GM12872 (cell line): Measurements from ENCODE around the gene SMS.

Source experiments
- CTCF ChIP-seq: IDR thresholded peaks from 3 replicates; pipeline ENCODE4 v1.5.1; 2011; ENCODE audit warnings: low read depth, mild to moderate bottlenecking, low read length, moderate library complexity; ENCODE audit not compliant: insufficient read depth

SMS gene

GRCh38 chrX:21989384-21989783, 48.9 kb downstream of the SMS start:
- TF ChIP-seq CTCF = no peak

GRCh38 chrX:21990832-21991231, 50.3 kb downstream of the SMS start:
- no peak for TF ChIP-seq CTCF

GRCh38 chrX:21991504-21991903, 51.0 kb downstream of the SMS start:
- TF ChIP-seq CTCF = no peak

GRCh38 chrX:21993265-21993664, 52.8 kb downstream of the SMS start:
- TF ChIP-seq CTCF = no peak

GRCh38 chrX:21996872-21997455, 56.5 kb downstream of the SMS start:
- TF ChIP-seq CTCF = no peak

- TF ChIP-seq CTCF = no peak
Observed at GRCh38 chrX:21998037-21998436, 57.5 kb downstream of the SMS start.

GRCh38 chrX:22004866-22005265, 64.4 kb downstream of the SMS start:
- TF ChIP-seq CTCF = no peak
